SH-SY5Y (cell line): ENCODE results near the gene PKN1.

Experiments used
- GATA2 ChIP-seq: IDR thresholded peaks from 2 replicates; pipeline ENCODE4 v1.6.1; 2011; ENCODE audit warnings: mild to moderate bottlenecking, low read depth, low read length
- GATA3 ChIP-seq: IDR thresholded peaks from 2 replicates; pipeline ENCODE4 v1.6.1; 2011; ENCODE audit warnings: low read depth, mild to moderate bottlenecking, low read length, moderate library complexity

- TF ChIP-seq GATA2: no peak
- no peak for TF ChIP-seq GATA3
Observed at GRCh38 chr19:14419106-14419813, 13.8 kb upstream of the PKN1 start, which contains the start of gene DDX39A.
